ENCODE data around the gene FLOT1. TPM values are rescaled to one million over a fixed set of nuclear protein-coding genes. Genes with fewer than 3 reads are reported as not detected.
A peak's percentile ranks its signal among the peaks of the same experiment; 100 is the strongest.

The FLOT1 gene
- total and polyA plus RNA-seq, 9 of the 15 experiments (the other 6 are each of a cell fraction or from before 2014, with no cell fraction given) = 11.7 to 149 (median 118) TPM

DNA sequence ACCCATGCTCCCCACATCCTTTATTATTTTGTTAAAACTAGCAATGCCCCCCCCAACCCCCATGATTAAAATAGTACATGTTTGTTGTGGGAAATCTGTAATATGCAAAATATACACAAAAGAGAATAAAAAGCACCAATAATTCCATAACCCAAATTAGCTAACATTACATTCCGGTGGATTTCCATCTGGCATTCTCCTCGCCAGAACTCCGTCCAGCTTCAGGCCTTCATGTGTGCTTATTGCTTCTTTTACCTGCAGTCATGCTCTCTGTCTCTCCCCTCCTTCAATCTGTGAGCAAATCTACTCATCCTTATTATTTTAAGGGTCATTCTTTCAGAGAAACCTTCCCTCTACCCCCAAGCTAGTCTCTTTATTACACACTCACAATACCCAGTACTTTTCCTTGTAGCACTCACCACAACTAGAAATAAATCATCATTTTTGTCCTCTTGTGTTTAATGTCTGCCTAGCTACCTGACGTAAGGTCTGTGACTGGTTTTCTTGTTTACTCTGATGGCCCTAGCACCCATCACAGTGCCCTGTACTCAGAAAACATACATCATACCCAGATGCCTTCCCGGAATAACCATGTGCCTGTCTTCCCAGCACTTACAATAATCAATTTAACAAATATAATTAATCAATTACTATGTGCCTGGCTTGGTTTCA, 27.5 kb upstream of the FLOT1 start (continued):
- TF ChIP-seq, protein P1, sequence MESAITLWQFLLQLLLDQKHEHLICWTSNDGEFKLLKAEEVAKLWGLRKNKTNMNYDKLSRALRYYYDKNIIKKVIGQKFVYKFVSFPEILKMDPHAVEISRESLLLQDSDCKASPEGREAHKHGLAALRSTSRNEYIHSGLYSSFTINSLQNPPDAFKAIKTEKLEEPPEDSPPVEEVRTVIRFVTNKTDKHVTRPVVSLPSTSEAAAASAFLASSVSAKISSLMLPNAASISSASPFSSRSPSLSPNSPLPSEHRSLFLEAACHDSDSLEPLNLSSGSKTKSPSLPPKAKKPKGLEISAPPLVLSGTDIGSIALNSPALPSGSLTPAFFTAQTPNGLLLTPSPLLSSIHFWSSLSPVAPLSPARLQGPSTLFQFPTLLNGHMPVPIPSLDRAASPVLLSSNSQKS (CRISPR knock-in tag; IDR thresholded peaks at IDR 0.05) = no peak
- TF ChIP-seq ZNF175 (CRISPR knock-in tag; IDR thresholded peaks at IDR 0.05; ENCODE audit: low read depth) = peak; percentile 67; the same call in 1 of the 2 replicates
- no peak for TF ChIP-seq ZNF778 (CRISPR knock-in tag; IDR thresholded peaks at IDR 0.05)
- TF ChIP-seq BACH1 (tag; IDR thresholded peaks at IDR 0.05) = peak; percentile 12; the same call in 1 of the 2 replicates
- TF ChIP-seq NFE2L1 (tag; IDR thresholded peaks at IDR 0.05; ENCODE audit: borderline replicate concordance, low read depth) = no peak
- TF ChIP-seq ZNF668 (CRISPR knock-in tag; IDR thresholded peaks at IDR 0.05) = no peak
- TF ChIP-seq FOXA3 (CRISPR knock-in tag; conservative IDR thresholded peaks at IDR 0.05 in 1 of 2, IDR thresholded peaks at IDR 0.05 in 1 of 2) = no peak
- TF ChIP-seq, protein P2, sequence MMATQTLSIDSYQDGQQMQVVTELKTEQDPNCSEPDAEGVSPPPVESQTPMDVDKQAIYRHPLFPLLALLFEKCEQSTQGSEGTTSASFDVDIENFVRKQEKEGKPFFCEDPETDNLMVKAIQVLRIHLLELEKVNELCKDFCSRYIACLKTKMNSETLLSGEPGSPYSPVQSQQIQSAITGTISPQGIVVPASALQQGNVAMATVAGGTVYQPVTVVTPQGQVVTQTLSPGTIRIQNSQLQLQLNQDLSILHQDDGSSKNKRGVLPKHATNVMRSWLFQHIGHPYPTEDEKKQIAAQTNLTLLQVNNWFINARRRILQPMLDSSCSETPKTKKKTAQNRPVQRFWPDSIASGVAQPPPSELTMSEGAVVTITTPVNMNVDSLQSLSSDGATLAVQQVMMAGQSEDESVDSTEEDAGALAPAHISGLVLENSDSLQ (IDR thresholded peaks at IDR 0.05) = no peak
- TF ChIP-seq, protein P3, sequence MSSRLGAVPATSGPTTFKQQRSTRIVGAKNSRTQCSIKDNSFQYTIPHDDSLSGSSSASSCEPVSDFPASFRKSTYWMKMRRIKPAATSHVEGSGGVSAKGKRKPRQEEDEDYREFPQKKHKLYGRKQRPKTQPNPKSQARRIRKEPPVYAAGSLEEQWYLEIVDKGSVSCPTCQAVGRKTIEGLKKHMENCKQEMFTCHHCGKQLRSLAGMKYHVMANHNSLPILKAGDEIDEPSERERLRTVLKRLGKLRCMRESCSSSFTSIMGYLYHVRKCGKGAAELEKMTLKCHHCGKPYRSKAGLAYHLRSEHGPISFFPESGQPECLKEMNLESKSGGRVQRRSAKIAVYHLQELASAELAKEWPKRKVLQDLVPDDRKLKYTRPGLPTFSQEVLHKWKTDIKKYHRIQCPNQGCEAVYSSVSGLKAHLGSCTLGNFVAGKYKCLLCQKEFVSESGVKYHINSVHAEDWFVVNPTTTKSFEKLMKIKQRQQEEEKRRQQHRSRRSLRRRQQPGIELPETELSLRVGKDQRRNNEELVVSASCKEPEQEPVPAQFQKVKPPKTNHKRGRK (tag; IDR thresholded peaks at IDR 0.05) = 0 out of 2 replicates have a peak, but pooled peaks have one; percentile 13
- TF ChIP-seq, protein P4, sequence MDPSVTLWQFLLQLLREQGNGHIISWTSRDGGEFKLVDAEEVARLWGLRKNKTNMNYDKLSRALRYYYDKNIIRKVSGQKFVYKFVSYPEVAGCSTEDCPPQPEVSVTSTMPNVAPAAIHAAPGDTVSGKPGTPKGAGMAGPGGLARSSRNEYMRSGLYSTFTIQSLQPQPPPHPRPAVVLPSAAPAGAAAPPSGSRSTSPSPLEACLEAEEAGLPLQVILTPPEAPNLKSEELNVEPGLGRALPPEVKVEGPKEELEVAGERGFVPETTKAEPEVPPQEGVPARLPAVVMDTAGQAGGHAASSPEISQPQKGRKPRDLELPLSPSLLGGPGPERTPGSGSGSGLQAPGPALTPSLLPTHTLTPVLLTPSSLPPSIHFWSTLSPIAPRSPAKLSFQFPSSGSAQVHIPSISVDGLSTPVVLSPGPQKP (CRISPR knock-in tag; IDR thresholded peaks at IDR 0.05) = no peak
